HCEC 1CT (cell line): Measurements from ENCODE around the gene EXOC6B.
"Not testable (repeated sequence)": the region's sequence is repeated elsewhere in the genome, so short reads cannot be mapped to it uniquely, and the experiment has no call there.

Source experiments
- DNase-seq: peaks from one replicate; pipeline ENCODE4 v3.0.0-alpha.2; 2017

EXOC6B gene

GRCh38 chr2:72676341-72677025 is 149.3 kb downstream of the EXOC6B start:
- DNase-seq: no peak

DNA sequence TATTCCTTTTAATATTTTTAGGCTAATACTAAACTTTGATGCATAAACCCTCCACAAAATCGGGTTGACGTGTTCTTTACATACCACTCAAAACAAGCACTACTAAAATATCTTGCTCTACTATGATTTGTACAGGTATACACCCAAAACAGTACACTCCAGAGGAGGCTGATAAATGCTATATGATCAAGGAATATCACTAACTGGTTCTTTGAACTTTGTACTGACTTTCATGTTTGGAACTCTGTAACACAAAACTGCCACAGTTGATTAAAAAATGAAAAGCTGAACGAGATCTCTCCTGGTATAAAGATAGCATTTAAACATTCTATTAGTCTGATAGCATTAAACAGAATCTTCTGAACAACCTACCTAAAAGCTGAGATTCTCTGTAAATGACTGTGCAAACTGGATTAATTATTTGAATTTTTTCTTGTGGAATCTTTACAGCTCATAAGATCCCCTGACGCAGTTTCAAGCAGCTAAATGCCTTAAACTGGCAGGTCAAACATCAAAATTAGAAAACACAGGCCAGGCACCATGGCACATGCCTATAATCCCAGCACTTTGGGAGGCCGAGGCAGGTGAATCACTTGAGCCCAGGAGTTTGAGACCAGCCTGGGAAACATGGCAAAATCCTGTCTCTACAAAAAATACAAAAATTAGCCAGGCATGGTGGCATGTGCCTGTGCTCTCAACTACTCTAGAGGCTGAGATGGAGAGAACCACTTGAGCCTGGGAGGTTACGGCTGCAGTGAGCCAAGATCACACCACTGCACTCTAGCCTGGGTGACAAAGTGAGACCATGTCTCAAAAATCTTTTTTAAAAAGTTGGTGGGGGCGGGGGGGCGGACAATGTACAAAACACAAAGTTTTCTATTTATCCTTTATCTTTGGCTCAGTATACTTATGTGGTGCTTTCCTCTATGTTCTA is 150.6 kb downstream of the EXOC6B start:
- DNase-seq: no peak

DNA sequence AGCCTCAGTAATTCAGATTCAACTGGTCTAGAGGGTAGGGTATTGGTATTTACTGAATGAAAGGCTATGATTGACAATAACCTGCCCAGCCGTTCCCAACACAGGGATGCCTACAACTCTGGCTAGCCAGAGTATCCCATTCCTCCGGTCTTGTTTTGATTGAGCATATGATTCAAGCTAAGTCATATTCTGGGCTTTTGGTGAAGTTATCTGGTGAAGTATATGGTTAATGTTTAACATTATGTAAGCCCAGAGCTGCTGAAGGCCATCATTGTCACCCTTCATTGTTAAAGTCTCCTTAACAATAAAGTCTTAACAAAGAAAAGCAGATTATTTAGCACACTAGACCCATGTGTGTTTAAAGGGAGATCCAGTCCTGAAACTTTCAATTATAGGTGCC is 152.6 kb downstream of the EXOC6B start:
- no peak for DNase-seq

GRCh38 chr2:72669121-72669520 is 156.7 kb downstream of the EXOC6B start:
- DNase-seq: peak; percentile 83

DNA sequence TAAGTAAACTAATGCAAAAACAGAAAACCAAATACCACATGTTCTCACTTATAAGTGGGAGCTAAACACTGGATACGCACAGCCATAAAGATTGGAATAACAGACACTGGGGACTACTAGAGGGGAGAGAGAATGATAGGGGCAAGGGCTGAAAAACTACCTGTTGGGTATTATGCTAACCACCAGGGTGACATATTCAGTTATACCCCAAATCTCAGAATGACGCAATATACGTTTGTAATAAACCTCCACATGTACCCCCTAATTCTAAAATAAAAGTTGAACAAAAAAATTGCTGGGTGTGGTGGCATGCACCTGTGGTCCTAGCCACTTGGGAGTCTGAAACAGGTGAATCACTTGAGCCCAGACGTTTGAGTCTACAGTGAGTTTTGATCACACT is 157.2 kb downstream of the EXOC6B start:
- no peak for DNase-seq

DNA sequence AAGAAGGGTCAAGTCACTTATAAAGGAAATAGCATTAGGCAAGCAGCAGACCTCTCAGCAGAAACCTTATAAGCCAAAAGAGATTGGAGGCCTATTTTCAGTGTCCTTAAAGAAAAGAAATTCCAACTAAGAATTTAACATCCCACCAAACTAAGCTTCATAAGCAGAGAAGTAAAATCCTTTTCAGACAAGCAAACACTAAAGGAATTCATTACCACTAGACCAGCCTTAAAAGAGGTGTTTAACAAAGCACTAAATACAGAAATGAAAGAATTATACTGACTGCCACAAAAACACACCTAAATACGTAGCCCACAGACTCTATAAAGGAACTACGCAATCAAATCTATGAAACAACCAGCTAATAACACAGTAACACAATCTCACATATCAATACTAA is 160.4 kb downstream of the EXOC6B start:
- DNase-seq: no peak

- DNase-seq: no peak
Measured at GRCh38 chr2:72661985-72662384, 163.8 kb downstream of the EXOC6B start.

DNA sequence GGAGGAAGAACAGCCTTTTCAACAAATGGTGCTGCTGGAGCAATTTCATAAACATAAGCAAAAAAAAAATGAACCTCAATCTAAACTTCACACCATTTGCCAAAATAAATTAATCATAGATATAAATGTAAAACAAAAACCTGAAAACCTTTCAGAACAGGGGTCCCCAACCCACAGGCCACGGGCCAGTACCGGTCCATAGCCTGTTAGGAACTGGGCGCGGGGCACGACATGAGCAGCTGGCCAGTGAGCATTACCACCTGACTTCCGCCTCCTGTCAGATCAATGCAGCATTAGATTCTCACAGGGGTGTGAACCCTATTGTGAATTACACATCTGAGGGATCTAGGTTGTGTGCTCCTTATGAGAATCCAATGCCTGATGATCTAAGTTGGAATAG is 176.0 kb downstream of the EXOC6B start:
- no peak for DNase-seq

- not testable (repeated sequence) for DNase-seq
Measured at GRCh38 chr2:72641221-72641620, 184.6 kb downstream of the EXOC6B start.

- DNase-seq: no peak
Measured at GRCh38 chr2:72638600-72639211, 187.1 kb downstream of the EXOC6B start.

DNA sequence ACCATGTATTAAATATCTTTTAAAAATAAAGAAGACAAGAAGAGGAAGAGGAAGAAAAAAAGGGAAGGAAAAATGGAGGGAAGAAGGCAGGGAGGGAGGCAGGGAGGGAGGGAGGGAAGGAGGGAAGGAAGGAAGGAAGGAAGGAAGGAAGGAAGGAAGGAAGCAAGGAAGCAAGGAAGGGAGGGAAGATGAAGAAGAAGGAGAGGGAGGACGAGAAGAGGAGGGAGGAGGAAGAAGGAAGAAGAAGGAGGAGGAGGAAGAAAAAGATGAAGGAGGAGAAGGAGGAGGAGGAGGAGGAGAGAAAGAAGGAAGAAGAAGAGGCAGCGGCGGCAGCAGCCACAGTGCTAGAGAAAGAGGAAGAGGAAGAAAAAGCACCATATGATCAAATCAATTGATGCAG is 189.6 kb downstream of the EXOC6B start:
- DNase-seq: no peak

- DNase-seq: peak; percentile 28
Measured at GRCh38 chr2:72630767-72631166, 195.1 kb downstream of the EXOC6B start.

GRCh38 chr2:72629062-72629461 is 196.8 kb downstream of the EXOC6B start:
- no peak for DNase-seq

DNA sequence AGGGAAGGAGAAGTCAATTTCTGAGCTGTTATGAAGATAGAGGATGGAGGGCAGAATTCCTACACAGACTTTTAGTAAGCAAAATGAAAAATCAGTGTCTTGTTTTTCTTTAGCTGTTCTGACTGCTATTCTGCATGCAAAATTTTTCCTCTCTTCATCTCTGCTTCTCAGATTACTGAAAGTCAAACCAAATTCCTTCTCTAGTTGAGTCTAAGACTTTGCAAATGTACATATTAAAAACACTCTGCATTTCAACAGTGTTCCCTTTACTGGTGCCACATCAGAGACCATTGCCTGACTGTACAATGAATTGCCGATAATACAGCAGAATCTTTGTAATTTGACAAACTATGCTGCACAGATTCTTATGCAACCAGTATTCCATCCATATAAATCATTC is 198.8 kb downstream of the EXOC6B start:
- no peak for DNase-seq

DNA sequence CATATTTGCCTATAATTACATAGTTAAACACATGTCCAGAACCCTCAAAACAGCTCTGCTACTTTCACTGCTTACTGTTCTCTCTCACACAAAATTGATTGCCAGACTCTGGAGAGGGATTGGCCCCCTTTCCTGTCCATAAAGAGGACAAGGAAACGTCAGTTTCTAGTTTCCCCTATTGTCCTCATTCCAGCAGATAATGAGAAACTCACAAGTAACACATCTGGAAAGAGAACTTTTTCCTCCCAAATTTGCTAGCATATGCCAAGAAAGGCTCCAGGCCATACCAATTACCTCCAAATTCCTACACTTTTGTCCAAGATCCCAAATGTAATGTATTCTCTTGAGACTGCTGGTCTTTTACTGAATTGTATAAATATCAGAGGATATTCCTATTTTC is 200.5 kb downstream of the EXOC6B start:
- DNase-seq: no peak

- DNase-seq: no peak
Measured at GRCh38 chr2:72623481-72623880, 202.4 kb downstream of the EXOC6B start.

GRCh38 chr2:72619626-72620025 is 206.2 kb downstream of the EXOC6B start:
- DNase-seq: no peak

GRCh38 chr2:72613931-72614330 is 211.9 kb downstream of the EXOC6B start:
- no peak for DNase-seq

DNA sequence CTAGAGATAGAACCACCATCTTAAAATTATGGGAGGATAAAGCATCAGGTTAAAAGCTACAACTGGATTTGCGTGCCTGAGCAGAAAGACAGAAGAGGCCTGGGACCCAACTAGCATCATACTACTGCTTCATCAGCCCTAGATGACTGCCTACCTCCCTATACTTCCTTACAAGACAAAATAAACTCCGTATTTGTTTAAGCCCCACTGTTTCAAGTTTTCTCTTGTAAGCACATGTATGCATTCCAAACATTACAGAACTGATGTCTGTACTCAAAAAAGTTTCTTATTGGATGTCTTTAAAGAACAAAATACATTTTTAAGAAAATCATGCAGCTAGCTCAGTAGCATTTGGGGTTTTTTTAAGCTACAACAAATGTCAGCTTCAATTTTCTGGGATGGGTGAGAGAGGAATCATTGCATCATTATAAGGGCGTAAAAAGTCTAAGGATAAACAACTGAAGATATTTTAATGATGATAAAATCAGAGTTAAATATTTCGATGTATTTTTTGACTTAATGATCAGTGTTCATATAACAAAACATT is 213.1 kb downstream of the EXOC6B start:
- no peak for DNase-seq

DNA sequence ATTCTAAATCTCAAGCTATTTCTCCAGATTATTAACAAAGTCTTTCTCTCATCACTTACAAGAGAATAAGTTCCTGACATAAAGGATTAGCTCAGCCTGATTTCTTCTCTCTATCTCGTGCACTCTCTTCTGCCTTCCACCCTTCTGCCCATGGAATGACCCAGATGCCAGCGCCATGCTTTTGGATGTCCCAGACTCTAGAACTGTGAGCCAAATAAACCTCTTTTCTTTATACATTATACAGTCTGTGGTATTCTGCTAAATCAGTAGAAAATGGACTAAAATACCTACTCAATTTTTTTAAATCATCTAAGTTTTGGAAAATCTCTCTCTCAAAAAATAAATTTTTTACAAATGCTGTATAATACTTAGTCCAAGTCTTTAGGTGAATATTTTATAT is 218.6 kb downstream of the EXOC6B start:
- DNase-seq: no peak

DNA sequence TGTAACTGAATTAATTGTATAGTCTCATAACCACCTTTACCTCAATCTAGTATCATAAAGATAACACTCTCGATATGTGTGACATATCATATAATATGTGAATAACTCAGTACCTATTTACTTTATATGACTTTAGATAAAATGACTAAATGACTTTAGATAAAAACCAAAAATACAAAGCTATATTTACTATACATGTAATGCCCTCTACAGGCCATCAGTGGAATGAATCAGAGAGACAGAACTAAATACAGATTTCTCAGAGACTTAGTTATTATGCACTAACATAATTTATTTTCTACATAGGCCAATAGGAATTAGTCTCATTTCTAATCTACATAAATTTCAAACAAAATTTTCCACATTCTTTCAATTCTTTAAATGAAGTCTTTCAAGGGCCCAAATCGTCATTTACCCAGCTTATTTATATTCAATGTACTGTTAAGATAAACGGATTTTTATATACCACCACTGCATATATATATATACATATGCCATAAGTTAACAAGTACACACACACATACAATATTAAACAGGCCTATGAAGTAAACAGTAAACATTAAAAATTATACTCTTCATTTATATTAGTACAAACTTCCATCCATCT is 219.9 kb downstream of the EXOC6B start:
- peak; percentile 26 for DNase-seq

DNA sequence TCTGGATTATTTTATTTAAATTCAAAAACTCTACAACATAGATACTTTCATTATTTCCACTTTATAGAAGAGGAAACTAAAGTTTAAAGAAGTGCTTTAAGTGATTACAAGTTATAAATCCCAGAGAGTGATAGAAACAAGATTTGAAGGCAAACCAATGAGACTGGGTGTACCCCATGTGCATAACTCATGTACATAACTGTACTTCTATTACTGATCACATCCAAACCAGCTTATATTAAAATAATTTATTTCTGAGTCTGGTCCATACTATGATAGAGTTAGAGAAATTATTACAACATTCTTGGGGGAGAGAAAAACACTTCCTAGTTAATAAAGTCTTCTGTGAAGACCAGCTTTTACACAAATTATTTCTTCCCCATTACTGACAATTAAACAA is 221.4 kb downstream of the EXOC6B start:
- DNase-seq: no peak

DNA sequence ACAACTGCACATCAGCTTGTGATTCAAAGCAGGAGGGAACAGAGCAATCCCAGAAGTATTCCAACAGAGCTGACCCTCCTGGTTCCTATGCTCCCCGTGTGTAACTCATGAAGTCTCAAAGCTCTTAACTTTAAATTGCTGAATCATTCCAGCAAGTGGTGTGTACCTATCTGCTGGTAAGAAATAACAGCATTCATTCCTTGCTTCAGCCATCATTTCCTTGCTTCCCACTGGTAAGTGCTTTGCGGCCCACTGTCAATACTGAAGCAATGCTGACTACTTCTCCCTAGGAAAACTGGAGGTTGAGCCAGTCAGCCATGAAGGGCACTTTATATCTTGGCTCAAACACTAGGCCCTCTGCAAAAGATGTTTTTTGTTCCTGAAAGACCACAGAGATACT is 222.4 kb downstream of the EXOC6B start:
- no peak for DNase-seq
